PFSK-1 (cell line): ENCODE results near the gene MAP6.

Experiments
- FOXP2 ChIP-seq: optimal IDR thresholded peaks from 2 replicates; pipeline ENCODE3; 2011; ENCODE audit warnings: borderline replicate concordance, control low read depth, inconsistent platforms; ENCODE audit not compliant: insufficient read depth; ENCODE audit errors: extremely low read length, extremely low read depth
- POLR2AphosphoS5 ChIP-seq: IDR thresholded peaks from 2 replicates; pipeline ENCODE4 v1.6.1; 2012; ENCODE audit warnings: low read depth, mild to moderate bottlenecking, control low read depth, low read length, moderate library complexity
- REST ChIP-seq, 2 experiments: IDR thresholded peaks; 2 replicates each; pipeline versions ENCODE4 v1.6.1 to v1.8.0; 2011 to 2012; ENCODE audit warnings: low read depth in 2 of 2, low read length in 2 of 2, control low read depth in 1 of 2, inconsistent platforms in 1 of 2, mild to moderate bottlenecking in 1 of 2, moderate library complexity in 1 of 2; ENCODE audit not compliant: insufficient read depth in 1 of 2
- SIN3A ChIP-seq: IDR thresholded peaks from 2 replicates; pipeline ENCODE4 v1.6.1; 2012; ENCODE audit warnings: mild to moderate bottlenecking, low read length, moderate library complexity, borderline replicate concordance; ENCODE audit not compliant: insufficient read depth
- TAF1 ChIP-seq: IDR thresholded peaks from 2 replicates; pipeline ENCODE4 v1.6.1; 2012; ENCODE audit warnings: low read length, control low read depth, borderline replicate concordance; ENCODE audit not compliant: insufficient read depth

MAP6 gene

GRCh38 chr11:75654314-75654713, 14.5 kb downstream of the MAP6 start:
- TF ChIP-seq SIN3A (no peak), POLR2AphosphoS5 (no peak), TAF1 (no peak)

GRCh38 chr11:75653532-75653931, 15.3 kb downstream of the MAP6 start:
- no peak for TF ChIP-seq FOXP2
- no peak for TF ChIP-seq SIN3A
- no peak for TF ChIP-seq TAF1
- TF ChIP-seq POLR2AphosphoS5, result no peak
- TF ChIP-seq REST (IDR thresholded peaks at IDR 0.05; ENCODE audit: insufficient read depth in 1 of 2, low read depth in 2 of 2, low read length in 2 of 2), result no peak

- TF ChIP-seq REST (IDR thresholded peaks at IDR 0.05; ENCODE audit: insufficient read depth in 1 of 2, low read depth in 2 of 2, low read length in 2 of 2) (no peak), POLR2AphosphoS5 (no peak), TAF1 (no peak)
These were observed 15.9 kb downstream of the MAP6 start for GRCh38 chr11:75652936-75653335.

GRCh38 chr11:75651218-75651617, 17.6 kb downstream of the MAP6 start:
- no peak for TF ChIP-seq POLR2AphosphoS5
- no peak for TF ChIP-seq TAF1
- no peak for TF ChIP-seq REST (IDR thresholded peaks at IDR 0.05; ENCODE audit: insufficient read depth in 1 of 2, low read depth in 2 of 2, low read length in 2 of 2)
- TF ChIP-seq SIN3A, result no peak
- no peak for TF ChIP-seq FOXP2

GRCh38 chr11:75650167-75650723, 18.6 kb downstream of the MAP6 start:
- TF ChIP-seq REST (IDR thresholded peaks at IDR 0.05; ENCODE audit: insufficient read depth in 1 of 2, low read depth in 2 of 2, low read length in 2 of 2) (no peak), SIN3A (no peak)
